NCI-H1048 (cell line): Measurements from ENCODE around the gene DLG3.
"Not testable (repeated sequence)": the region's sequence is repeated elsewhere in the genome, so short reads cannot be mapped to it uniquely, and the experiment has no call there.

Experiments
- DNase-seq: peaks from one replicate; lab custom pipeline; 2025; lab: John Stamatoyannopoulos, UW

DLG3 gene

DNA sequence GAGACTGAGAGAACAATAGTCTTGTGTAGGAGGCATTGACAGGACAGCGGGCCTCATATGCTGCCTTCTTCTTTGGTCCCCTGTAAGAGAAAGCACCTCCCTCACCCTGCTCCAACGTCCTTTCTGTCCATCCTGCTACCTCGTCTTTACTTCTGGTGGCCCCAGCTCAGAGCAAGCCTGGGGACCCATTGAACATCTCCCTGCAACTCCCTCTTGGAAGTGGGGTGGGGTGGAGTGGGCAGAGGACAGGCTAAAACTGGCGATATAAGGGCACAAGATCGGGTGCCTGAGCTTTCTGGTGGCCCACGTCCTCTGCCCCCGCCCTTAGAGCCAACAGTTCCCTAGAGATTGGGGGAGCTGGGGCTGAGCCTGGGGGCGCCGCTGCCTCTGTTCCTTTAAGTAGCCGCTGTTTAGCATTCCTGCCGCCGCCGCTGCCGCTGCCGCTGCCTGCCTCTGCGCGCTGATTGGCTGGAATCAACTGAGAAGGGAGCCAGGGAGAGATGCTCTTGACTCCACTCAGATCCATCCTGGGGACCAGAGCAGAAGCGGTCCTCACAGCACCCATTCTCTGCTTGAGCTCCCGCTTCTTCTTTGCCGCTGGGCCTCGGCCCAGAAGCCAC lies at the start of gene DLG3:
Gene DLG3, plus strand, starts transcription at position 510 of the 620 bp plus-strand sequence. CDS start 367 bp downstream, outside the sequence.
- DNase-seq = no peak

DNA sequence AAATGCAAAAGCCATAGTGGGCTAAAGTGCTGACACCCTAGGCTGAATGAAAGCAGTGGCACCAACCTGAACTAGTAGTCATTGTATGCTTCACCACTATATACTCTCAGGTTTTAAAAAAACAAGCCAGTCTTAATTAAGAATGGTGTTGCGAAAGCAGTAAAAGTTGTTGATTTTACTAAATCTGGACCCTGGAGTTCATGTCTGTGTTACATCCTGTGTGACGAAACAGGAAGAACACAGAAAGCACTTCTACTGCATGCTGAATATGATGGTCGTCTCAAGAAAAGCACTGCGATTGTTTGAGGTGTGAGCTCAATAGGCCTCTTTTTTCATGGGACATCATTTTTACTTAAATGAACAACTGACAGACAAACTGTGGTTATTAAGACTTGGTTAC lies 45.7 kb upstream of the DLG3 start:
- no peak for DNase-seq

DNA sequence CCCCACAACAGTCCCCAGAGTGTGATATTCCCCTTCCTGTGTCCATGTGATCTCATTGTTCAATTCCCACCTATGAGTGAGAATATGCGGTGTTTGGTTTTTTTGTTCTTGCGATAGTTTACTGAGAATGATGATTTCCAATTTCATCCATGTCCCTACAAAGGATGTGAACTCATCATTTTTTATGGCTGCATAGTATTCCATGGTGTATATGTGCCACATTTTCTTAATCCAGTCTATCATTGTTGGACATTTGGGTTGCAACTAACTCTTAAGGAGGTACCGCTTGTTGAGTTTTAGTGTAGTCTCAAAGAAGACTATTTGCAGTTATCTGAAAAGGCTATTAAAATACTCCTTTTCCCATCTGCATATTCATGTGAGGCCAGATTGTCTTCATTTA lies 44.5 kb upstream of the DLG3 start:
- not testable (repeated sequence) for DNase-seq

DNA sequence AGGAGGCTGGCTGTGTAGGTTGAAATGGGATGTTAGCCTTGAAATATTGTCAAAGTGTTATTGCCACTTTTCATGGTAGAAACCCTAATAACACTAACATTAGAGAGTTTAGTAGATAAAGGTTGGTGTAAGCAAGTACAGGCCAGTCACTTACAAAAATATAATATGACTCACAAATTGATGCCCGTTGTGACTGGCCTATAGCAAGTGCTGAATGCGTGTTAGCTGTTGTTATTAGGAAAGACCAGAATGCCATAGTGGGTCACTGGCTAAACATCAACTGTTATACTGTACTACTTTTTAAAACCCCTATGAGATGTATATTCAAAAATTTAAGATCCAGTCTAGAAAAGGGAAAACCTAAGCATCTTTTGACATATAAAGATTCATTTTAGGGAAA lies 41.9 kb upstream of the DLG3 start:
- no peak for DNase-seq

DNA sequence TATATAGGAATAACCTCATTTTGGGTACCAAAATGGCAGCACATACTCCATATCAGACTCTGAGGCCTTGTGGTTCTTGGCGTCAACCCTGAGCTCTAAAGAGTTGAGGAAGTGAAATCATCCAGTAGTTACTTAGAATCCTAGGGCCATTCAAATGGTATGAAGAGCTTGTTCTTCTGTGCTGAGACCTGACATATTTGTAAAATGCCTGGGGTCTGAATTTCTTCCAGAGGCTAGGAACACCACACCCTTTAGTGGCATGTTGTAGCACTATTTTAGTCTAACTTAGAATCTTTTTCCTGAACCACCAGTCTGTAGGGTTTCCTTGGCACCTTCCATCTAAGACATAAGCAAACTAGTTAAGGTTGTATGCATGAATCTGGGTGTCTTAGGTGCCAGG lies 39.6 kb upstream of the DLG3 start:
- DNase-seq = no peak

DNA sequence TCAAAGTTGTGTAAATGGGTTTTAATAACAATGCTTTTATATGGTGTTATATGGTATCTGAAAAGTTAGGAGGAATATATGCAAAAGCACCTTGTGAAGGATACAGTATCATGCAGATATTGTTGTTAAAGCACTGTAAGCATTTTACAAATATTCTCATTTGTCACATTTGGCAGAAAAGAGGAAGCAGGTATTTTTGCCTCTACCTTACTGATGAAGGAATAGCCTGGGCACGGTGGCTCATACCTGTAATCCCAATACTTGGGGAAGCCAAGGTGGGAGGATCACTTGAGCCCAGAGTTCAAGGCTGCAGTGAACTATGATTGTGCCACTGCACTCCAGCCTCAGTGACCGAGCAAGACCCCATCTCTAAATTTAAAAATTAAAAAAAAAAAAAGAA lies 33.7 kb upstream of the DLG3 start:
- DNase-seq = no peak

DNA sequence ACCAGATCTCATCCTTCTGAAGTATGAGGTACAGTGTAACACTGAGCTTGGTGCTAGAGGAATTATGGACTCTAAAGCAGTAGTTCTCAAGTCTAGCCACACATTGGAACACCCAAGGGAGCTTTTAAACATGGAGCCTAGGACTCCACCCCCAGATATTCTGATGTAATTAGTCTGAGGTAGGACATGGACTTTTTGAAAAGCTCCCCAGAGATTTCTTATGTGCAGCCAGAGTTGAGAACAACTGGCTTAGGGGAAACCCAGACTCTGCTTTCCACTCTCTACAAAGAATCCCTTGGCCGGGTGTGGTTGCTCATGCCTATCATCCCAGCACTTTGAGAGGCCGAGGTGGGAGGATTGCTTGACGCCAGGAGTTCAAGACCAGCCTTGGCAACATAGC lies 33.2 kb upstream of the DLG3 start:
- DNase-seq = no peak

DNA sequence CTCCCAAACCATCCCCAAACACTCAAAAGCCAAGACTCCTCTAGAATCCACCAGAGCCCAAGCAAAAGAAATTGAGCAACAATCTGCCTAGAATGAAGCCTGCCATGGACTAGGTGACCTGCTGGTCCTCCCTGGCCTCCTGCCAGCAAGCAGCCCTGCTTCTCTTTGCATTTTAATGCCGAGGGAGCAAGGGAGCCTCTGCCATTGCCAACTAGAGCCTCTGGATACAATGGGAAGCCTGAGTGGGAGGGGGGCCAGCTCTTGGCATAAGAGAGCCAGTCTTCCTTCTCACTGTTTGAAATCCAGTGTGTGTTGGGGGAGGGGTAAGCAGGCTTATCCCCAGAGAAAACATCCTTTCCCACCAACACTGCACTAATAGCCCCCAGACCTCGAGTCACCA lies 23.0 kb upstream of the DLG3 start:
- no peak for DNase-seq

DNA sequence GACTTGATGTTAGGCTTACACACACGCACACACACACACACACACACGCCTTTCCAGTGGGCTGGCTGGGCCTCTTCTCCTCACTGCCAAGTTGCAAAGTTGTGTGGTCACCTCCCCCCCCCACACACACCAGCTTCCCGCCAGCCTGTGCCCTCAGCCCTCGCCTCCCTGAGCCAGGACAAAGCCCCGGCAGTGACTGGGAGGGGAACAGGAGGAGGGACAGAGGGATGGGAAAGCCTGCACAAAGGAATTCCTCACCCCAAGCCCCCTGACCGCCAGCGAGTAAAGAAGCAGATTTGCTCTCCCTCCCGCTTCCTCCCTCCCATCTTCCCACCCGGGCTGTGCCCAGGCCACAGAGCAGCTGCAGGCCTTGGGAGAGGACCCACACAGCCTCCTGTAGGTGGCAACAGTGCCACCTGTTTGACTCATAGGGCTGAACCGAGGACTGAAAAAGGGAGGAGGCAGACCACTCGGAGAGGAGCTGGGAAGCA lies 21.7 kb upstream of the DLG3 start, which contains the start of gene GDPD2:
Gene GDPD2, plus strand, starts transcription at position 464 of the 491 bp plus-strand sequence. CDS start 1,671 bp downstream, outside the sequence.
- no peak for DNase-seq

DNA sequence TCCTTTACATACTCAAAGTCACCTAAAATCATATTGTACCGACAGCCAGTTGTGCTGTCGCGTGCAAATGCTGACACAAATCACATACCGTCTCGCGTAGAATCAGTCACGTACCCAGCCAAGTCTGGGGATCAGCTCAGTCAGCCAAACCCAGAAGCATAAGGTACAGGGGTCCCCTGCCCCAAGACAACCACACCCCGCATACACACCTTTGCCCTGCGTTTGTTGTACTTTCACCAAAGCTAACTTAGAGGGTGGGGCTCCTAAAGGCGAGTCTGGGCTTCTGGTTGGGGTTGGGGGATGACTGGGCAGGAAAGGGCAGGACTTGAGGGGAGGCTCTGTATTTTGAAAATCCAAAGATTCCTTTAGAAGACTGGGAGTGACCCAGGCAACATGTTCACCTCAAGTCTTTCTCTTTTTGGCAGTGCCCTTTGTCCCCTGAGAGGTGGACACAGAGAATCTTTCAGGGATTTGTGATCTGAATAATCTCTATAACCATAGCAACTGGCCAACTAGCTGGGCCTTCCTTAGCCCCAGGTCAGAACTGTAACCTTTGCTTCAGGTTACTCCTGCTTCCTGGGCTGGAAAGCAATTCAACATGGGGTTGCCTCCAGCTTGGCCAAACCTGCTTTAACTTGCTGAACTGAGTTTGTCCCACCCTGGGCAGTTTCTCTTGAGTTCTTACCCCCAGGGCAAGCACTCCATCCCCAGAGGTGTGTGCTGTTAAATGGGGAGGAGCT lies 20.5 kb upstream of the DLG3 start:
- no peak for DNase-seq

DNA sequence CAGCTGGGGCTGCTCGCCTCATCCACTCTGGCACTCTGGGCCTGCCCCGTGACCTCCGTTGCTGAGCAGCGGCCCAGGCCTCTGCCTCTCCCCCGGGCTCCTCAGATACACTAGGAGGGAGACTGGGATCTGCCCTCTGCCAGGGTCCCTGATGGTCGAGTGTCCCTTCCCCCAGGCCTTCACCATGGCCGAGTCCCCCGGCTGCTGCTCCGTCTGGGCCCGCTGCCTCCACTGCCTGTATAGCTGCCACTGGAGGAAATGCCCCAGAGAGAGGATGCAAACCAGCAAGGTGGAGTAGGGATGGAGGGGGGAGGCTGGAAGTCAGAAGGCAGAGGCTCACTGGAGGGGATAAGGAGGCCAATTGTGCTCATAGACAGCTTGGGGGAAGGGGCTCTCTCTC lies 19.8 kb upstream of the DLG3 start:
- no peak for DNase-seq

DNA sequence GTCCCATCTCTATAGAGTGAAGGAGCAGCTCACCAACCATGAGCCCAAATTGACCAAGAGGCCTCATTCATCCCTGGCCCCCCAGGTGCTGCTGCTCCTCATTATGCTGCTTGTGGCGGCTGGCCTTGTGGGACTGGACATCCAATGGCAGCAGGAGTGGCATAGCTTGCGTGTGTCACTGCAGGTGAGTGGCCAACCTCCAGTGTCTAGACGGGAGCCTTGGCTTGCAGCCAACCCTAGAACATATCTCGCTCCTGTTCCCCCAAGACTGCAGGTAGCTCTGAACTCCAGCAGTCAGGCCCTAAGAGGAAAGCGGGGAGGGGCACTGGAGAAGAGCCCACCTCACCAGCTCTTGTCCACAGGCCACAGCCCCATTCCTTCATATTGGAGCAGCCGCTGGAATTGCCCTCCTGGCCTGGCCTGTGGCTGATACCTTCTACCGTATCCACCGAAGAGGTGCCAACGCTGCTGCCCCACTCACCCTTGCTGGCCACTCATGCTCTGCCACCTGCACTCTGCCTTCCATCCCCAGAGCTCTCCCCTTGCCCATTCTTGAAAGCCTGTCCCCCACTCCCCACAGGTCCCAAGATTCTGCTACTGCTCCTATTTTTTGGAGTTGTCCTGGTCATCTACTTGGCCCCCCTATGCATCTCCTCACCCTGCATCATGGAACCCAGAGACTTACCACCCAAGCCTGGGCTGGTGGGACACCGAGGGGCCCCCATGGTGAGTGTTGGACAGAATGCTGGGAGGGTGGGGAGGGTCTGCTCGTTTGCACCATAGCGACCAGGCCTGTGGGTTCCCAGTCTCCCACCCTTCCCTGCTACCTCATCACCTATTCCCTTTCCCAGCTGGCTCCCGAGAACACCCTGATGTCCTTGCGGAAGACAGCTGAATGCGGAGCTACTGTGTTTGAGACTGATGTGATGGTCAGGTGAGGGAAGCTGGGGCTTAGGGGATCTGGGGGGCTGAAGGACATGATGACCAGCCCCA lies 18.1 kb upstream of the DLG3 start:
- no peak for DNase-seq

DNA sequence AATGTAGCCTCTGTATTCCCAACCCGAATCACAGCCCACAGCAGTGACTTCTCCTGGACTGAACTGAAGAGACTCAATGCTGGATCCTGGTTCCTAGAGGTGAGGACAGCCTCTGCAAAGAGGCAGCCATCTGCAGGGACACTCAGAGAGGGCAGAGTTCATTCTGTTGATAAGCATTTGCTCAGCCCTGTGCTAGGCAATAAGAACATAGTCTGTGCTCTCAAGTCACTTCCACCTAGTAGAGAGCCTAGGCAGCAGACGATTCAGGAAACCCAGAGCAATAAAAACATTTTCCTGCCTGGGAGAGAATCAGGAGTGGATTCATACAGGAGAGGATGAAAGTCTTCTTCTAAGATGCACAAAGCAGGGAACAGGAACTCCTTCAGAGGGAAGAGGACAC lies 17.3 kb upstream of the DLG3 start:
- no peak for DNase-seq

DNA sequence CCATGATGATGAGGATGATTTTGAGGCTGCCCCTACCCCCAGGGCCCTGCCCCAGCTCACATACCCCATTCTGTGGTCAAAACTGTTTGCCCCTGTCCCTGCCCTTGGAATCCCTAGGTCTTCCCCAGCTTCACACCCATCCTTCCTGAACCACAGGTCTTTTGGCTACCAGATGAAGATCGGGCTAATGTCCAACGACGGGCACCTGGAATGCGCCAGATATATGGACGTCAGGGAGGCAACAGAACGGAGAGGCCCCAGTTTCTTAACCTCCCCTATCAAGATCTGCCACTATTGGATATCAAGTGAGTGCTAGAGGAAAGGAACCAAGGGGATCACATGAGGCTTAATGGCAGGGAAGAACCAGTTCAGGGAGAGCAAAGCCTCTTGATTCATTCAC lies 14.9 kb upstream of the DLG3 start:
- no peak for DNase-seq

DNA sequence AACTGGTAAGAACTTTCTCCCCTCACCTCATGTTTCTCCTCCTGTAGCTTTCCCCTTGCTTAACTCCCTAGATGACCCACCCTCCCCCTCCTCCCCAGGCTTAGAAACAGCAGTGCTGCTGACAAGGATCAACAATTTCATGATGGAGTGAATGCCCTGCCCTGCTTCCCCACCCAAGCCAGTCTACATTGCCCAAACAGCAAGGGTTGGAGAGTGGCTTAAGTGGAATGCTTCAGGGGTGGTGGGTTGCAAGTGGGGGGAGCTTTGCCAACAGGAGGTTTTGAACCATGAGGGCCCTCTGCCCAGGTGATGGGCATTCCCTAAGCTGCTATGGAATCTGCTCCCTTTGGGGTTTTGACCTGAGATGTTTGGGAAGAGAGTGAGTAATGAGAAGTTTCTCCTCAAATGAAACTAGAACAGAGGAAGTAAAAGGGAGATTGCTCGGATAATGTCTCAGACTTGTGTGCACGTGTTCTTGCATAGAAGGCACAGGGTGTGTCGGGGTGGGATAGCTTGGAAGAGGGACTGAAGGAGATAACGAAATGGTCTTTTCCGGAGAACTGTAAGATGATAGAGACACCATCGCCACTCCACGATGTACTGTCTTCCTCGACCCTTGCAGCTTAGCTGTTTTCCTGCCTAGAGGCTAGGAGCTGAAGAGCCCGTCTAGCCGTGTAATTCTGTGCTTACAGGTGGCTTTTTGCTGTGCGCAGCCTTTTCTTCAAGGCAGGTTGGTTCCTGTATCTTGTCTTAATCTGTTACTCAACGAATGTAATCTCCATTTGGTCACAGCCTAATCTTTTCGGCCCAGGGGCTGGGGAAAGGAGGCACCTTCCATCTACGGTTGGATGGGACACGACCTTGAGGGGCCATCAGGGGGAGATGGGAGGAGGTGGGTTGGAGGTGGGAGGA lies 11.4 kb upstream of the DLG3 start:
- no peak for DNase-seq

DNA sequence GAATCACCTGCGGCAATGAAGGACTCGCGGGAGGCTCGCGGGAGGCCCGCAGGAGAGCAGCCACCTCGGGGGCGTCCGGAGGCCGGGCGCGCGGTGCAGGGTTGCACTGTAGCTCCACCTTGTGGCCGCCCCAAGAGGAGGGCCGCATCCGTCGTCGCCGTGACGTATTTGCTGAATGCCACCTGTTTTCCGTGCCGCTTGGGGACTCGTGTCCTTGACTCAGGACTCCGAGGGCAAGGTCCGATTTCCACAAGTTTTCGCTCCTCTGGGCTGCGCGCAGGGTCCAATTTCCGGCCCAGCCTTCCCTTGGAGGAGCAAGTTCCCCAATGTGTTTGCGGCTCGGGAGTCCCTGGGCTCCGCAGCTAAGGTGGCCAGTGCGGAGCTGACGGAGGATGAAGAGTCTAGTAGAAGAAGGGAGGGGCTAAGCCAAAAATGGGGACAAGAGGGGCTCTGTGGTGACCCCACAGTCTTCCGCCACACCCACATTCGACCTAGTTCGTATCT lies 10.7 kb upstream of the DLG3 start:
- no peak for DNase-seq

DNA sequence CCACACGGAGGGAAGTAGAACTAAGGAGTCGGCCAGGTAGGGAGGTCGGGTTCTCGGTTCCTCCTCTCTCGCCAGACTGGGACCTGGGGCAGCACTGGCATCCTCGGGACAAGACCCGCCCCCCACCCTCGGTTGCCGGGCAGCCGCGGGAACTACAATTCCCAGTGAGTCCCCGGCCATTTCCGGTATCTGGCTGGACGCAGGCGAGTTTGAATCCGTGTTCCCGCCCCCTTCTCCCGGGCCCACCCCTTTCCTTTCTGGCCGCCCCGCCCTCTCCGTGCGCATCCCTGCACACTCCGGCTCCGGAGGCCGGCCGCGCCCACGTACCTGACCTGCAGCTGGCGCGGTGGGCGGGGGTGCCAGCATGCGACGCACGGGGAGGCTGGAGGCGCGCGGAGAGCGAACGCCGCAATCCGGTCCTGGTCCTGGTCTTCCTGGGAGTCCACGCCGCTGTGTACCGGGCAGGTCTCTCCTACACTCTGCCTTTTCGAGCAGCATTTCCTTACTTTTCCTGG lies 10.2 kb upstream of the DLG3 start:
- peak; percentile 51 for DNase-seq

DNA sequence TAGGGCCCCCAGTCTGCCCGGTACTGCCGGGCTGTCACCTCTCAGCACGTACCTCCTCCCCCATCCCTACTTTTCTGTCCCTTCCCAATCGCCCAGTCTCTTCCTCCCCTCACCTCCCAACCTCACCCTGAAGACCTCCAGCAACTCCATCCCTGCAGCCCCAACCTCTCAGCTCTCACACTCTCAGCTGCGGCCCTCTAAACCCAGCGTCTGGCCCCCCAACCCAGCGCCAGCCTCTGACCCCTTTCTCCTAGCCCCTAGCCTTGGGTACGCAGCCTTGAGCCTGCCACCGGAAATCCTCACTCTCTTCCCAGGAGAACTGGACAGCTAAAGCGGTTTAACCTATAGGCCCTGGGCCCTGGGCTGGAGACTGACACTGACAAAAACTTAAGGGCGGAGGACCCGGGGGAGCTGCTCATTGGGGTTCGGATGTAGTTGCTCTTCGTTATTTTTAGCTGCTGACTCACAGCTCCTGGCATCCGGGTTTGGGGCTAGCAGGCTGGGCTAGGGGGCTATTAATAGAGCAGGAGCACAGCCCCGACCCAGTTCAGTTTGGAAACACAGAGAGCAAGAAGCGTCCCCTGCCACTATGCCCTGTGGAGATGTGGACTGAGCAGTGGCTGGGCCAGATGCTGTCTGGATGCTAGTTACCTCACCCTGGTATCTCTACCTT lies 9.6 kb upstream of the DLG3 start:
- no peak for DNase-seq

DNA sequence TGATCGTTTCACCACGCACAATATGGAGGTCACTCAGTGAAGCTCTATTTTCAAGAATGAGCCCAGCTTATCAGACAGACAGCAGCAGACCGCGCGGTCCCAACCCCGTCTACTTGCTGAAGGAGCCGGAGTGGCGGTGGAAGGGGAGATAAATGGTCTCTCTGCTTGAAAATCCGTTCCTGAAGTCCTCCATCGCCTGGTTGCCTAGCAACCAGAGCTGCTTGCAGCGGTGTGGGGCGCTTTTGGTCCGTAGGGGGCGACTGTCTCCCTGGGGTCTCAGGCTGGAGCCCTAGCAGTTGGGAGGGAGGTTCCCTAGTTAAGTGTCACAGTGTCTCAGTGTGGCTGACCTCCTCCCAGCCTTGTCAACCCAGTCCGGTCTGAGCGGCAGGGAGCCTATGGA lies 8.3 kb upstream of the DLG3 start:
- no peak for DNase-seq

DNA sequence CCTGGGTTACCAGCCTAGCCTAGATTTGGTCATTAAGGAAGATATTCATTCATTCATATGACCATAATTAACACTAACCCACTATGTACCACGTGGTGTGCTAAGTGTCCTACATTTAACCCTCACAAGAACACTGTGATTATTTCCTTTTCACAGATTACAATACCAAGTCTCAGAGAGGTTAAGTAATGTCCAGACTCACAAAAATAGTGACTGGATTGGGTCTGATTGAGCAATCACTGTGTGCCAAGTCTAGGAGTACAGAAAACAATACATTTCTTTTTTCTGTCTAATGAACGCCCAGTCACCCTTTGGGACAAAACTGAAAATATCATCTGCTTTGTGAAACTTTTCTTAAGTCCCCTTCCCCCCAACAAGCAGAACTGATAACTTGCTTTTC lies 7.6 kb upstream of the DLG3 start:
- no peak for DNase-seq
